CD4-positive, alpha-beta T cell treated with Interferon alpha-2 for 1 hour (primary cell): ENCODE data around the gene C1orf35.

Experiments
- DNase-seq, 2 donors: peaks; one replicate each; pipeline ENCODE4 v3.0.0-alpha.2; 2020 to 2022

C1orf35 gene

DNA sequence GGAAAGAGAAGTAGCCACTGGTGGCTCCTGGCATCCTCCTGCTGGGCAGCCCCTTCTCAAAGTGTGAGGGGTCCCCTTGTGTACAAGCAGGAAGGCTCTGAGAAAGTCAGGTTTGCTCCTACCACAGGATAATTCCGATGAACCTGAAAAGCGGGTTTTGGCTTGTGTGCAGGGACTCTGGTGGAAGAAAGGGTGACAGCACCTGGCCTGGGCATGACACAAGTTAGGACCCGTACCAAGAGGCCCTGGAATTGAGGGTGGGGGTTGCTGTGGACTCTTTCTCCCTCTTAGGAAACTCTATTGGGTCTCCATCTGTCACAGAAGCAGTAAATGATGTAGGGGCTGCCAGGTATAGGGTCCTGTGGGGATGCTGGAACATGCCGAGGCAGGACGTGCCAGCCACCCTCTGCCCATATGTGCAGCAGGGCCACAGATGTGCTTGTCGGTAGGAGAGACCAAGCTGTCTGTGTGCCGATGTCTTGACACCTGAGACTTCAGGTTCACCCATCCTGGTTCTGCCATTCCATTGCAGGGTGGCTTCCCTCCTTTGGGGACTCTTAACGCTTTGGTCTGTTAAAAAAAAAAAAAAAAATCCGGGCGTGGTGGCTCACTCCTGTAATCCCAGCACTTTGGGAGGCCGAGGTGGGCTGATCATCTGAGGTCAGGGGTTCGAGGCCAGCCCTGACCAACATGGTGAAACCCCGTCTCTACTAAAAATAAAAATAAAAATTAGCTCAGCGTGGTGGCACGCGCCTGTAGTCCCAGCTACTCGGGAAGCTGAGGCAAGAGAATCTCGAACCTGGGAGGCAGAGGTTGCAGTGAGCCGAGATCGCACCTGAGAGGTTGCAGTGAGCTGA is 9.8 kb downstream of the C1orf35 start:
- DNase-seq: no peak

DNA sequence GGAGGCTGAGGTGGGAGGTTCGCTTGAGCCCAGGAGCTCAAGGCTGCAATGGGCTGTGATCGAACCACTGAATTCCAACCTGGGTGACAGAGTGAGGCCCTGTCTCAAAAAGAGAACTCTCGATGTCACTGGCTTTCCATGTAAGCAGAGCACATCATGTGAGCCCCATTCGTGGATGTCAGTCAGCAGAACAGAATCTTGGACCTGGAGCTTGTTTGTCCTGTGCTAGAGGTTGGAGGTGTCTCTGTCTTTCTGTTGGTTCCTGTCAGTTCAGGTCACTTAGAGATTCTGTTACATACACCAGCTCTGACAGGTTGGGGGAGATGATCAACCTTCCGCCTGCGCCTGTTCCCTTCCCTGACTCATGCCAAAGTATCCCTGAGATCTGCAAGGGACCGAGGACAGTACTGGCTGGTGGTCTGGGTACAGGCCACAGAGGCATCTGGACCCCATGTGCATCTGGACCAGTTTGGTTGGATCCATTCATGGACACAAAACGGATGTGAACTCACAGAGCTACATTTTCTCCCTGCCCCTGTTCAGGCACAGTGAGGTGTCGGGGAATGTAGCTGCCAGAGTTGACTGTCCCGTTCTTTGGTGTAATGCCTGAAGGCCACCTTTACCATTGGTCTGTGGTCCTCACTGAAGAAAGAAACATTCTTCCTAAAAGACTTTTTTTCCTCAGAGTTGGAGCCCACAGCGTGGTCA is 10.6 kb downstream of the C1orf35 start:
- no peak for DNase-seq

DNA sequence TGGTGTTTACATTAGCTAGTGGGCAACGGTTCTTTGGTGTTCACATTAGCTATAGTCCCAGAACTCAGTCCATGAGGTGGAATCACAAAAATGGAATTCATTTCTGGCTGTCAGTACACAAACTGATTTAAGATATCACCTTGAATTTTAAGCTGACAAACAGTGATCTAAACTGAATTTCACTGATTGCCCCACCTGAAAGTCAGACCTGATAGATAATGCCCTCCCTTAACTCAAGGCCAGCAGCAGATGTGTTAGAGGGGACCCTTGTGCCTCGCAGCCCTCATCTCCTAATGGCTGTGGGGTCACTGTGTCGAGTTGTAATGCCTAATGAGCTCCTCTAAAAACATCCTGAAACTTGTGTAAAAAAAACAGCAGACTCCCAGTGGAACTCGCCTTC is 12.0 kb downstream of the C1orf35 start:
- no peak for DNase-seq

GRCh38 chr1:228090613-228091081 is 12.5 kb downstream of the C1orf35 start:
- DNase-seq: no peak

- no peak for DNase-seq
Observed at GRCh38 chr1:228089519-228090380, 13.4 kb downstream of the C1orf35 start.

GRCh38 chr1:228088586-228089498 is 14.3 kb downstream of the C1orf35 start:
- peak in 1 of 2 donors; percentile 55 for DNase-seq

- no peak for DNase-seq
Observed at GRCh38 chr1:228087771-228088251, 15.3 kb downstream of the C1orf35 start.

- no peak for DNase-seq
Observed at GRCh38 chr1:228085287-228085951, 17.7 kb downstream of the C1orf35 start.

DNA sequence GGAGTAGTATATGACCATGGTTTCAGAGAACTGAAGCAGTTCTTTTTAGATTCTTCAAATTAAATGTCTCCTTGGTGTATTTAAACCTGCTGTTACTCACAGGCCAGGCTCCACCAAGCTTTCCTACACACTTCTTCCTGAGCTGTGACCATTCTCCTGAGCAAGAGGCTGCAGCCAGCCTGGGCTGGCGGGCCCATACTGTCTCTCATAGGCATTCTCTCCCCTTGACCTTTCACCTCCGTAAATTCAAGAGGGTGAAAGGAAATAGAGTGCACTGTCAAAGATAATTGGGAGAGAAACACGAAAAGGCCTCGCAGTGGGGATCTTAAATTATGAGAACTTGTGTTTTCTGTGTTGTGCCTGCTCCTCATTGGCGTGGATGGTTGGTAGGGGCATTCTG is 18.3 kb downstream of the C1orf35 start:
- DNase-seq: no peak

GRCh38 chr1:228084325-228084724 is 18.8 kb downstream of the C1orf35 start:
- no peak for DNase-seq

- DNase-seq: no peak
Observed at GRCh38 chr1:228083871-228084278, 19.2 kb downstream of the C1orf35 start.

GRCh38 chr1:228082918-228083870 is 19.9 kb downstream of the C1orf35 start:
- DNase-seq: peak in 1 of 2 donors; percentile 47

DNA sequence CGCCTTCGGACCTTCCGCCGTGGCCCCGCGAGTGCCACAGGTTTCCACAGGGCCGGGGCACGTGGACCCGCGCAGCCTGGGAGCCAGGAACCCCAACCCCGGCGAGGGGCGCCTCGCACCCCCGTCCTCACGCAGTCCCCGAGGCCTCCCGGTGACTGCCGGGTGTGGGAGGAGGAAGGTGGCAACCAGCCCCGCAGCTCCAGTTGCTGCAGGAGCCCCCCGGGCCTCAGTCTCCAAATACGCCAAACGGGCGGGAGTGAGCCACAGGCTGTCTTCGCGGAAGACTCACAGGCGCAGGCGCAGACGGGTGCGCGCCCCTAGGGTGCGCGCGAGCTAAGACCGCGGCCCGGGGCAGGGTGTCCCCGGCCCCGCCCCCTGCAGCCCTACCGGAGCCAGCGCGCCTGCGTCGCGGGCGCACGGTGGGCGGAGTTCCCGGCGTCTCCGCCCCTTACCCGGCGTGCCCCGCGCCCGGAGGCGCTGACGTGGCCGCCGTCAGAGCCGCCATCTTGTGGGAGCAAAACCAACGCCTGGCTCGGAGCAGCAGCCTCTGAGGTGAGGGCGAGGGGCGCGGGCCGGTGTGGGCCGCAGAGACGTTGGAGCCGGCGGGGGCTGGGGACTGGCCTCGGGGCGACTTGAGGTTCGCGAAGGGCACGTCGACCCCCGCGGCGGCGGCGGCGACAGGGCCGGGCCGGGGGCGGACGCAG is 20.8 kb downstream of the C1orf35 start, which contains the start of gene ARF1:
ARF1 (plus strand) TSS at position 495 of the 704 bp plus-strand sequence. CDS start 14,407 bp downstream, outside the sequence.
- peak; percentile 91 to 95 for DNase-seq

DNA sequence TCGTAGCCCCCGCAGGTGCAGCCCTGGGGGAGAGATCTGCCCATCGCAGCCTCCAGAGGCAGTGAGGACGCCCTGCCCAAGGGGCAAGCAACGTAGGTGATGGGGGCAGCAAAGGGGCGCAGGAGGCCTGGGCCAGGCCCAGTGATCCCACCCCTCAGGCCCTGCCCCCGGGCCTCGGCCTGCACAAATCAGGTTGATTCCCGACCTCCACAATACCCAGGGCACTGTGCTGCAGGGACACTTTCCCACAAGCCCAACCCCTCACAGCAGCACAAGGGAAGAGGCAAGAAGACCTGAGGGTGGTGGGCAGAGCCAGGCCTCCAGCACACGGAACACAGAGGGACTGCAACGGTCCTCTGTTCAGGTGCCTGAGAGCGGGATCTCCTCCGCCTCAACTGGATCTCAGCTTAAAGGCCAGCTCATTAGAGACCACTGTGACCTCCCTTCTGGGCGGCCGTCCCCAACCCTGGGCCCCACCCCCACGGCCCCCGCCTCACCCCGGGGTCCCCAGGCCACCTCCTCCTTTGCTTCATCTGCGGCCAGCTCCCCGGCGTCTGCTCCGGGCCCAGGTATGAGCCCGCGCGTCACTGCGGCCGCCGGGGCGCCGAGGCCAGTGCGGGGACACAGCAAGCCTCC is 21.4 kb downstream of the C1orf35 start:
- no peak for DNase-seq

DNA sequence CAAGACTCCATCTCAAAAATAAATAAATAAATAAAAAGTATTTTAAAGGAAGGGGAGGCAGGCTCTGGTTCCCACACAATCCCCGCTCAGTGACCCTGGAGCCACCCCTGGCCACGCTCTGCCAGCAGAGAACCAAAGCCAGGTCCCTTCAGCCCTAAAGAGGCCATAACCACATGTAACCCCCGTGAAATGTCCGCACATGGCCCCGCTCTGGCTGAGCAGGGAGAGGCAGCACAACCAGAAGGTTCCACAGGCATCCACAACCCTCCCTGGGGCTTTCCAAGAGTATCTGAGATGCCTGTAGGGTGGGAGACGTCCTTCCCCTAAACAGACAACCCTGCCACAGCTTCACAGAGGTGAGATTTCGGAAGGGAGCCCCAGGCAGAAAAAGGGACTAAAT is 22.0 kb downstream of the C1orf35 start:
- DNase-seq: no peak

GRCh38 chr1:228079601-228080263 is 23.4 kb downstream of the C1orf35 start:
- DNase-seq: no peak

DNA sequence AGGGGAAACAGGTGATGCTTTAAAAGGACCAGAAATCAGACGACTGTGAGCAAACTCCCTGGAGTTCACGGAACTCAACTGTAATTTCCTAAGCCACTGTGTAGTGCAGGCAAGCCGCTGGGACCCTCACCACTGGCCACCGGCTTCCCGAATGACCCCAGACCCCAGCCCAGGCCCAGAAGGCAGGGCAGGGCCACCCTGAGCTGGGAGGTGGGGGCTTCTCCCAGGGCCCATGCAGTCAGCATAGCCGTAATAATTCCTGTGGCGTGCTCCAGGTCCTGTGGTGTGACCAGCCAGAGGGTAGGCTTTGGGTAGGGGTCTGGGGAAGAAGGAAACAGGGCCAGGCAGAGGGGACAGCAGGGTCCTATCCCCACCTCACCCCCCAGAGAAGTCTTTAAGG is 24.1 kb downstream of the C1orf35 start:
- no peak for DNase-seq
